Measurements from ENCODE around the gene FBXO10.
"Not testable (repeated sequence)": the region's sequence is repeated elsewhere in the genome, so short reads cannot be mapped to it uniquely, and the experiment has no call there.

The FBXO10 gene

GRCh38 chr9:37473982-37474381 is 102.2 kb downstream of the FBXO10 start:
- DNase-seq = not testable (repeated sequence)

GRCh38 chr9:37471942-37472684 is 104.1 kb downstream of the FBXO10 start:
- DNase-seq = no peak

GRCh38 chr9:37468620-37469019 is 107.6 kb downstream of the FBXO10 start:
- no peak for DNase-seq

GRCh38 chr9:37467530-37467929 is 108.7 kb downstream of the FBXO10 start:
- DNase-seq = not testable (repeated sequence)

- peak; percentile 10 to 17 for DNase-seq
These were observed 110.0 kb downstream of the FBXO10 start for GRCh38 chr9:37466037-37466709.

GRCh38 chr9:37465249-37466036 is 110.7 kb downstream of the FBXO10 start, which contains the start of gene ZBTB5:
Gene ZBTB5 (minus strand): TSS chr9:37465450. CDS start chr9:37442551, 22,899 bp downstream.
- peak; percentile 99 for DNase-seq

- DNase-seq = peak; percentile 77 to 78
These were observed 111.5 kb downstream of the FBXO10 start for GRCh38 chr9:37464426-37465248.

GRCh38 chr9:37464006-37464405 is 112.2 kb downstream of the FBXO10 start:
- no peak for DNase-seq

All from CD4-positive, alpha-beta T cell treated with Interleukin-1 beta for 1 hour (primary cell).